ENCODE results near the gene HMGN1.

HMGN1 gene

GRCh38 chr21:39330001-39330400 is 18.9 kb downstream of the HMGN1 start:
- DNase-seq (ENCODE audit: low spot score): no peak

DNA sequence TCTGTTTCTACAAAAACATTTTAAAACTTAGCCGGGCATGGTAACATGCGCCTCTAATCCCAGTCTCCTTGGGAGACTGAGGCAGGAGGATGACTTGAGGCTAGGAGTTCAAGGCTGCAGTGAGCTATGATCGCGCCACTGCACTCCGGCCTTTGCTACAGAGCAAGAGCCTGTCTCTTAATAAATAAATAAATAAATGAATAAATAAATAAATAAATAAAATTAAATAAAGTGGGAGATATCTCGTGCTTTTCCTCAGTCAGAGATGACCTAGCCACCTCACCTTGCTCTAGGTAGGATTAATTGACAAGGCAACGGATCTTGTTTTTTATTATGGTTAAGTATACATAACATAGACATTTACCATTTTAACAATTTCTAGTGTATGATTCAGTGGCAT is 21.2 kb downstream of the HMGN1 start:
- no peak for DNase-seq (ENCODE audit: low spot score)

- no peak for DNase-seq (ENCODE audit: low spot score)
Observed at GRCh38 chr21:39326607-39327307, 22.1 kb downstream of the HMGN1 start.

DNA sequence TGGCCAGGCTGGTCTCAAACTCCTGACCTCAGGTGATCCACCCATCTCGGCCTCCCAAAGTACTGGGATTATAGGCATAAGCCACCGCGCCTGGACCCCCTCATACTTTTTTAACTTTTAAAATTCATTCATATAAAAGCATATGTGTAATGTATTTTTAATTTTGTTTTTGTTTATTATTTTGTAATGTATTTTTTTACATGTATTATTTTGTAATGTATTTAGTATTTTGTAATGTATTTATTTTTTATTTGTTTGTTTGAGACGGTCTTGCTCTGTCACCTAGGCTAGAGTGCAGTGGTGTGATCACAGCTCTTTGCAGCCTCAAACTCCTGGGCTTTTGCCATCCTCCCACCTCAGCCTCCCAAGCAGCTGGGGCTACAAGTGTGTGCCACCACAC is 23.4 kb downstream of the HMGN1 start:
- no peak for DNase-seq (ENCODE audit: low spot score)

- DNase-seq (ENCODE audit: low spot score): no peak
Observed at GRCh38 chr21:39321424-39321823, 27.5 kb downstream of the HMGN1 start.

DNA sequence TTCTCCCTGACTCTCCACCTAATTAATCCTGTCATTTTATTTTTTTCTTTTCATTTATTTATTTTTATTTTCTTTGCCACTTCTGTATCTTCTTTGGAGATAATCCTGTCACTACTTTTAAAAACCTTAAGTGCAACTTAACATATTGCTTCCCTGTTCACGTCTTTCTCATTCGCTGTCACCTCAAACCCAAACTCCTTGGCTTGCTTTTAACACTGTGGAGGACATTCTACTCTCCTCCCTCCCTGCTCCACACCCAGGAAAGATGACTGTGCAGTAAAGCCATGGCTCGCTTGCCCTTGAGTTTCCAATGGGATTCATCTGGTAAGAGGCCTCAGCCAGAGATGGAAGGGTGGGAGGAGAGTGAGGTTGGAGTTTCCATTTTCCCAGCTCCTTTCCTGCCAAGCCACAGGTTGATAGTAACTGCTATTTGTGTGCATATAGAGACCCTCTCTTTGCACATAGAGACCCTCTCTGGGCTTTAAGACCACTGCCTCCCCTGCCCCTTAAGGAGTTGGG is 29.0 kb downstream of the HMGN1 start:
- no peak for DNase-seq (ENCODE audit: low spot score)

- no peak for DNase-seq (ENCODE audit: low spot score)
Observed at GRCh38 chr21:39319251-39319756, 29.6 kb downstream of the HMGN1 start.

DNA sequence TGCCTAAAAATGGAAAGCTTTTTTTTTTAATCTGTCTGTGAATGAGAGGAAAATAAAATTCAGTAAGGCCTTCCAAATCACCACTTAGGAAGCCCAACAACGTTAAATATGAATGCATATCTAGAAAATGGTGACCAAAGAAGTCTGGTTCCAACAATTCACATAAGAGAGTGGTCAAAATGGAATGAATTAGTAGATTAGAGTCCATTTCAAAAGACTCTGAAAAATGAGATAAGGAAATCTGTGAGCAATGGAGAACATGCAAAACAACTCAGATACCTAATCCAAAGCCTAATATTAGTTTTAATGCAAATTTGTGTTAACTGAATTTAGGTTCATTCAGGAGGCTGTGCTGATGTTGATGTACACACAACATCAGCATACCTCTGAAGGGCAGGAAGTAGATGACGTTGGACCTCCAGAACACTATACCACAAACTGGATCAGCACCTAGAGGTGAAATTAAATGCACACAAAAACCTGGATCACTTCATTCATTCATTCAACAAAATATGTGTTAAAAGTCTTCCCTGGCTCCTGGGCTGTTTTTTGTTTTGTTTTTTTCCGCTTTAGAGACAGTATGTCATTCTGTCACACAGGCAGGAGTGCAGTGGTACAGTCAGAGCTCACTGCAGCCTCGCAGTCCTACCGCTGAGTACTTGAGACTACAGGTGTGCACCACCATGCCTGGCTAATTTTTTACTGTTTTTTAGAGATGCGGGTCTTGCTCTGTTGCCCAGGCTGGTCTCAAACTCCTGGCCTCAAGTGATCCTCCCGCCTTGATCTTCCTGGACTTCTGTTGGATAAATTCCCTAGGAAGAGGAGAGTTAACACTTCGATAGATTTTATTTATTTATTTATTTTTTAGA is 30.6 kb downstream of the HMGN1 start:
- DNase-seq (ENCODE audit: low spot score): no peak

- DNase-seq (ENCODE audit: low spot score): peak; percentile 49
Observed at GRCh38 chr21:39317134-39318090, 31.5 kb downstream of the HMGN1 start.

- peak; percentile 22 for DNase-seq (ENCODE audit: low spot score)
Observed at GRCh38 chr21:39316729-39317128, 32.2 kb downstream of the HMGN1 start.

GRCh38 chr21:39315603-39316445 is 33.1 kb downstream of the HMGN1 start:
- DNase-seq (ENCODE audit: low spot score): no peak

DNA sequence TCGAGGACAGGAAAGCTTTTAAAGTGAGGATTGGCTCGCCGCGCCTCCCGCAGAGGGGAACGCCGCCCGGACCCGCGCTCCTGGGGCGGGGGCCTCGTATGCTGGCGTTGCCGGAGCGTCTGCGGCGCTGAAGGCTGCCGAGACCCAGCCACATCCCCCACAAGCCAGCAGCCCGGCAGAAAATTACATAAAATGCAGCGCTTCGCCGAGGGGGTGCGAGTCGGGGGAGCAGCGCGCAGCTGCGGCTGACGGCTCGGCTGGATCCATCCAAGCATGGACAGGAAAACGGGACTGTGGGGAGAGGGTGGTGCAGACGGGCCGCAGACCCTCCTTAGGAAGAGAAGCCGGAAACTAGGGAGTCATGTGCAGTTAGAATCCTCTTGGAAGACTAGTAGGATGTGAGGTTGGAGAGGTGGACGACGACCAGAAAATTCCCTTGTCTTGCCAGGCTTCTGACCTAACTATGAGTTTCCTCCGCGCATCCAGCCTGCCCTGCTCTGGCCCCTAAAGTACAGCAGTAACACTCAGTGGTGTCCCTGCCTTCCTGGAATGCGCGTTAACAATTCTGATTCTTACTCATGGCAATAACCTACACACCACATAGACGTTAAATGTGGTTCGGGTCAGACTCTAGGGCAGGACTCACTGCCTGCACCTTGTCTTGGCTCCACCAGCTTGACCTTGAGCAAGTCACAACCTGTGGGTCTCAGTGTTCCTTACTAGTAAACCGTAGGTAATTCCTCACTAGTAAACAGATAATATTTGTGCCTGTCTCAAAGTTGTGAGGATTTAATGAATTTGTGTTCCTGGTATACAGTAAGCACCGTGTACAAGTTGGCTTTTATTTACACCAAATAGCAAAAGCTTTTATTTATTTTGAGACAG is 34.5 kb downstream of the HMGN1 start:
- DNase-seq (ENCODE audit: low spot score): peak; percentile 16

- DNase-seq (ENCODE audit: low spot score): peak; percentile 59
Observed at GRCh38 chr21:39313571-39314142, 35.2 kb downstream of the HMGN1 start, which contains the start of gene BRWD1. Gene BRWD1, minus strand, starts transcription at chr21:39313632. Its CDS starts 141 bp downstream, at chr21:39313491.

DNA sequence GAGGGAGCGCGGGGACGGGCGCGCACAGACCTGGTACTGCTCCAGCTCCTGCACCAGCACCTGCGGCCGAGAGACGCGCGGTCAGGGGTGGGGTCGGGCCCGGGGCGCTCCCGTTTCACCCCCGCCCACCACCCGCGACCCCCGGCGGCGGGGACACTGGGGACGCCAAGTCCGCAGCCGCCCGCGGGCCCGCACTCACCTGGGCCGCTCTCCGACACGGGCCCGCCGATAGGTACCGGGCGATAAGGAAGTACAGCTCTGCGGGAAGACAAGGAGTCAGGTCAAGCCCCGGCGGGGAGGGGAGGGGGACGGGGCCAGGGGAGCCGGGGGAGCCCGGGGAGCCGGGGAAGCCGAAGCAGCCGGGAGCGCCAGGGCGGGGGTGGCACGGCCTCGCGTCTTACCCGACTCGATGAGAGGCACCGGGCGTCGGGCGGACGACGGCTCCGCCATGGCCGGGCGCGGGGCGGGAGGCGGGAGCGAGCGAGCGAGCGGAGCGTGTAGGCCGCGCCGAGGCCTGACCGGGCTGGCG is 35.8 kb downstream of the HMGN1 start:
- no peak for DNase-seq (ENCODE audit: low spot score)

GRCh38 chr21:39312112-39313041 is 36.5 kb downstream of the HMGN1 start:
- peak; percentile 97 for DNase-seq (ENCODE audit: low spot score)

DNA sequence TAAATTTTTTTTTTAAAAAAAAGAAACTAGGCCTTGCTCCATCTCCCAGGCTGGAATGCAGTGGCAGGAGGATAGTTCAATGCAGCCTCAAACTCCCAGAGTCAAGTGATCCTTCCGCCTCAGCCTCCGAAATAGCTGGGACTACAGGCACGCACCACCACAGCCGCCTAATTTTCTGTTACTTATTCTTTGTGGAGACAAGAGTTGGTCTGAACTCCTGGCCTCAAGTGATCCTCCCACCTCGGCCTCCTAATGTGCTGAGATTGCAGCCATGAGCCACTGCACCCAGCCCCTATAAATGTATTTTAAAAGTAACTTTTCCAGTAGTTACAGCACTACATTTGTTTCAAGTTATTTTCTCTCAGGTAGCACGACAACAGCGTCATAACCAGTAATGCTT is 37.7 kb downstream of the HMGN1 start:
- DNase-seq (ENCODE audit: low spot score): no peak

- no peak for DNase-seq (ENCODE audit: low spot score)
Observed at GRCh38 chr21:39307466-39307865, 41.4 kb downstream of the HMGN1 start.

- no peak for DNase-seq (ENCODE audit: low spot score)
Observed at GRCh38 chr21:39300587-39300986, 48.3 kb downstream of the HMGN1 start.
